VCaP (cell line): ENCODE results near the gene ZNF143.

Experiments used
- H3K27ac ChIP-seq: fragments of 450-650 bp; 2 replicates; pipeline ENCODE4 v1.5.1; 2017
- CTCF ChIP-seq: fragments of 450-650 bp; conservative IDR thresholded peaks from 2 replicates; pipeline ENCODE4 v1.5.1; 2017; ENCODE audit warnings: mild to moderate bottlenecking, moderate library complexity

ZNF143 gene

GRCh38 chr11:9562716-9563115, 101.9 kb downstream of the ZNF143 start:
- no peak overlapping the region for H3K27ac ChIP-seq
- no peak for TF ChIP-seq CTCF

GRCh38 chr11:9563196-9563730, 102.5 kb downstream of the ZNF143 start:
- no peak overlapping the region for H3K27ac ChIP-seq
- no peak for TF ChIP-seq CTCF

- no peak for TF ChIP-seq CTCF
- peak overlapping the region; percentile 92 for H3K27ac ChIP-seq
Measured at GRCh38 chr11:9565822-9566560, 105.2 kb downstream of the ZNF143 start.

GRCh38 chr11:9566561-9567063, 105.8 kb downstream of the ZNF143 start:
- peak overlapping the region; percentile 92 for H3K27ac ChIP-seq
- TF ChIP-seq CTCF = no peak

- no peak for TF ChIP-seq CTCF
- peak overlapping the region; percentile 92 for H3K27ac ChIP-seq
Measured at GRCh38 chr11:9567401-9567800, 106.6 kb downstream of the ZNF143 start.

GRCh38 chr11:9568161-9568853, 107.5 kb downstream of the ZNF143 start:
- peak overlapping the region; percentile 92 for H3K27ac ChIP-seq
- TF ChIP-seq CTCF = no peak

GRCh38 chr11:9568854-9569587, 108.2 kb downstream of the ZNF143 start:
- peak overlapping the region; percentile 92 for H3K27ac ChIP-seq
- no peak for TF ChIP-seq CTCF
